ENCODE measurements around the gene LIN7C.

Gene LIN7C

GRCh38 chr11:27482793-27483192 is 23.8 kb downstream of the LIN7C start (continued):
- TF ChIP-seq TSHZ2 (CRISPR knock-in tag; IDR thresholded peaks at IDR 0.05), result no peak
- TF ChIP-seq SNAI2 (CRISPR knock-in tag; IDR thresholded peaks at IDR 0.05), result no peak
- TF ChIP-seq TOX (CRISPR knock-in tag; IDR thresholded peaks at IDR 0.05; ENCODE audit: borderline replicate concordance), result no peak
- no peak for TF ChIP-seq ISL1 (CRISPR knock-in tag; IDR thresholded peaks at IDR 0.05)
- no peak for TF ChIP-seq CREB5 (CRISPR knock-in tag; IDR thresholded peaks at IDR 0.05; ENCODE audit: low read depth)
- no peak for TF ChIP-seq ZC3H10 (CRISPR knock-in tag; IDR thresholded peaks at IDR 0.05)
- no peak for TF ChIP-seq ZNF8 (CRISPR knock-in tag; IDR thresholded peaks at IDR 0.05)
- TF ChIP-seq RARB (CRISPR knock-in tag; IDR thresholded peaks at IDR 0.05), result no peak
- no peak for TF ChIP-seq BACH2 (CRISPR knock-in tag; IDR thresholded peaks at IDR 0.05; ENCODE audit: borderline replicate concordance)
- no peak for TF ChIP-seq OSR1 (CRISPR knock-in tag; IDR thresholded peaks at IDR 0.05)

GRCh38 chr11:27481992-27482391 is 24.6 kb downstream of the LIN7C start:
- no peak for ATAC-seq
- TF ChIP-seq RARB (CRISPR knock-in tag; IDR thresholded peaks at IDR 0.05), result no peak
- no peak for TF ChIP-seq POU6F1 (CRISPR knock-in tag; IDR thresholded peaks at IDR 0.05; ENCODE audit: borderline replicate concordance, low read depth)
- TF ChIP-seq CSRNP3 (CRISPR knock-in tag; IDR thresholded peaks at IDR 0.05), result no peak
- TF ChIP-seq ISL1 (CRISPR knock-in tag; IDR thresholded peaks at IDR 0.05), result no peak
- no peak for TF ChIP-seq ZNF565 (CRISPR knock-in tag; conservative IDR thresholded peaks at IDR 0.05; ENCODE audit: low read depth)
- no peak for TF ChIP-seq ESRRG (CRISPR knock-in tag; IDR thresholded peaks at IDR 0.05)
- no peak for TF ChIP-seq BACH2 (CRISPR knock-in tag; IDR thresholded peaks at IDR 0.05; ENCODE audit: borderline replicate concordance)
- TF ChIP-seq ZFP30 (CRISPR knock-in tag; IDR thresholded peaks at IDR 0.05), result no peak
- TF ChIP-seq ZC3H10 (CRISPR knock-in tag; IDR thresholded peaks at IDR 0.05), result no peak
- no peak for TF ChIP-seq ZNF70 (CRISPR knock-in tag; IDR thresholded peaks at IDR 0.05)
- no peak for TF ChIP-seq ARNTL (CRISPR knock-in tag; IDR thresholded peaks at IDR 0.05; ENCODE audit: borderline replicate concordance, low read depth)
- no peak for TF ChIP-seq PATZ1 (CRISPR knock-in tag; IDR thresholded peaks at IDR 0.05; ENCODE audit: borderline replicate concordance)
- no peak for TF ChIP-seq ZFP3 (CRISPR knock-in tag; IDR thresholded peaks at IDR 0.05)
- no peak for TF ChIP-seq TCF4 (CRISPR knock-in tag; IDR thresholded peaks at IDR 0.05; ENCODE audit: borderline replicate concordance)

- no peak for ATAC-seq
- TF ChIP-seq ARNTL (CRISPR knock-in tag; IDR thresholded peaks at IDR 0.05; ENCODE audit: borderline replicate concordance, low read depth), result no peak
- TF ChIP-seq CREB5 (CRISPR knock-in tag; IDR thresholded peaks at IDR 0.05; ENCODE audit: low read depth), result no peak
Observed at GRCh38 chr11:27477831-27478230, 28.7 kb downstream of the LIN7C start.

Data from SK-N-SH treated with all-trans-retinoic acid at 6 μM for 48 hours (cell line).